Lower leg skin (tissue), 4 donors: Measurements from ENCODE around the gene SPCS2. TPM values are rescaled to one million over a fixed set of nuclear protein-coding genes. Genes with fewer than 3 reads are reported as not detected.

Experiments used
- DNase-seq, 2 donors: peaks; one replicate each; pipeline ENCODE4 v3.0.0-alpha.2; 2019; ENCODE audit warnings: low spot score in 2 of 2
- H3K4me3 ChIP-seq: fragments of 200-600 bp; sonication (generic); 2 replicates; pipeline ENCODE4 v1.5.1; 2017; ENCODE audit warnings: mild to moderate bottlenecking, low read depth; ENCODE audit not compliant: poor library complexity, severe bottlenecking
- CTCF ChIP-seq, 3 donors: fragments of 450-650 bp; IDR thresholded peaks; one replicate each; pipeline ENCODE4 v1.5.1; 2016; ENCODE audit warnings: antibody characterized with exemption in 3 of 3, mild to moderate bottlenecking in 3 of 3, moderate library complexity in 2 of 3
- POLR2A ChIP-seq, 2 donors: fragments of 450-650 bp; IDR thresholded peaks; one replicate each; pipeline ENCODE4 v1.6.1; 2016 to 2017; ENCODE audit warnings: antibody characterized with exemption in 2 of 2, mild to moderate bottlenecking in 1 of 2, moderate library complexity in 1 of 2
- WGBS, 2 donors: methylation state at CpG; one replicate each; pipeline ENCODE4 v1.1.5; 2018; 5-methylcytosine and 5-hydroxymethylcytosine counted together
- intact Hi-C: fragments of 100-400 bp; cut with DNase I; formaldehyde crosslinking; loops from one replicate; pipeline ENCODE4 v1.15.0; 2023; ENCODE audit warnings: low total_unique reads
- total RNA-seq, 4 donors: library from RNA; depleted of rRNA; stranded (reverse); fragments of >200 nt; gene quantifications; one replicate each; pipeline ENCODE4 v1.1.0, GENCODE V29; 2016

The SPCS2 gene
- total RNA-seq, 4 donors from 2014 or later: 19.2 to 117 (median 23.9) TPM

GRCh38 chr11:75022759-75023396 lies 73.8 kb downstream of the SPCS2 start:
- peak; percentile 65 to 94 for DNase-seq
- WGBS, 2 donors: 50 to 54% methylated on average over 5 of the region's 5 CpGs
- TF ChIP-seq CTCF (IDR thresholded peaks at IDR 0.05) (peak in 1 of 3 donors; percentile 58), POLR2A (IDR thresholded peaks at IDR 0.05) (no peak)
- intact Hi-C loops: loop anchor here (10.0 kb wide), 1 partner anchor 222 kb away; the partner anchor contains the start of gene TPBGL
- no peak overlapping the region for H3K4me3 ChIP-seq

- H3K4me3 ChIP-seq: no peak overlapping the region
- TF ChIP-seq CTCF (IDR thresholded peaks at IDR 0.05) (no peak), POLR2A (IDR thresholded peaks at IDR 0.05) (no peak)
- 87 to 88% methylated on average over 6 of the region's 6 CpGs for WGBS, 2 donors
- intact Hi-C loops: loop anchor here (10.0 kb wide), 1 partner anchor 221 kb away; the partner anchor contains the start of gene TPBGL
- no peak for DNase-seq
Measured at GRCh38 chr11:75023446-75024067, 74.5 kb downstream of the SPCS2 start.

GRCh38 chr11:75024068-75024449 lies 75.0 kb downstream of the SPCS2 start:
- H3K4me3 ChIP-seq: no peak overlapping the region
- DNase-seq: no peak
- TF ChIP-seq POLR2A (IDR thresholded peaks at IDR 0.05): no peak
- TF ChIP-seq CTCF (IDR thresholded peaks at IDR 0.05): no peak
- intact Hi-C loops: loop anchor here (10.0 kb wide), 1 partner anchor 221 kb away; the partner anchor contains the start of gene TPBGL
- 74 to 84% methylated on average over 6 of the region's 6 CpGs for WGBS, 2 donors

- H3K4me3 ChIP-seq: no peak overlapping the region
- DNase-seq: no peak
- WGBS, 2 donors: 47 to 56% methylated on average over 1 of the region's 1 CpG
- TF ChIP-seq POLR2A (IDR thresholded peaks at IDR 0.05): no peak
- no peak for TF ChIP-seq CTCF (IDR thresholded peaks at IDR 0.05)
- intact Hi-C loops: loop anchor here (10.0 kb wide), 1 partner anchor 220 kb away; the partner anchor contains the start of gene TPBGL
Measured at GRCh38 chr11:75024764-75025211, 75.7 kb downstream of the SPCS2 start.

- intact Hi-C loops: loop anchor here (10.0 kb wide), 1 partner anchor 219 kb away; the partner anchor contains the start of gene TPBGL
- no peak overlapping the region for H3K4me3 ChIP-seq
- 96 to 97% methylated on average over 1 of the region's 1 CpG for WGBS, 2 donors
- DNase-seq: no peak
- TF ChIP-seq CTCF (IDR thresholded peaks at IDR 0.05) (no peak), POLR2A (IDR thresholded peaks at IDR 0.05) (no peak)
Measured at GRCh38 chr11:75025561-75025960, 76.5 kb downstream of the SPCS2 start.
